Anterior cingulate cortex (tissue), 58 donors: ENCODE data around the gene TMEM214.
"Not testable (repeated sequence)": the region's sequence is repeated elsewhere in the genome, so short reads cannot be mapped to it uniquely, and the experiment has no call there.

ENCODE experiments used
- DNase-seq, 58 donors: peaks; one replicate each; lab custom pipeline; 2025; lab: John Stamatoyannopoulos, UW

Gene TMEM214

GRCh38 chr2:27060323-27060722 is 27.6 kb downstream of the TMEM214 start:
- no peak for DNase-seq

DNA sequence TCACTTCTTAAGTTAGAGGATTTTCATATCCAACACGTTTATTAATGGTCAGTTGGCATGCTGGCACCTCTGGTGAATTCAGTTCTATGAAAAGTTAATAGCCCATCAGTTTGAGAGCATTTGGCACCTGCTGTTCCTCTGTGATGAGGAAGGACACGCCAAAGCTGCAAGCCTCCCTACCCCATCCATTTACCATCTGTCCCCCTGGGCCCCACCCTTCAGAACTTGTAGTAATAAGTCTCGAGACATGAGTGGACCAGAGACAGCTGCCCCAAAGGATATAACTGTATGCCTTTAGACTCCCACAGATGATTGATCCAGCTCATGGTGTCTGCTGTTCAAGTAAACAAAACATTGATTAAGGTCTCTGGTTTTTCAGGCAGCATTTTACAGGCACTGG is 32.4 kb downstream of the TMEM214 start:
- no peak for DNase-seq

DNA sequence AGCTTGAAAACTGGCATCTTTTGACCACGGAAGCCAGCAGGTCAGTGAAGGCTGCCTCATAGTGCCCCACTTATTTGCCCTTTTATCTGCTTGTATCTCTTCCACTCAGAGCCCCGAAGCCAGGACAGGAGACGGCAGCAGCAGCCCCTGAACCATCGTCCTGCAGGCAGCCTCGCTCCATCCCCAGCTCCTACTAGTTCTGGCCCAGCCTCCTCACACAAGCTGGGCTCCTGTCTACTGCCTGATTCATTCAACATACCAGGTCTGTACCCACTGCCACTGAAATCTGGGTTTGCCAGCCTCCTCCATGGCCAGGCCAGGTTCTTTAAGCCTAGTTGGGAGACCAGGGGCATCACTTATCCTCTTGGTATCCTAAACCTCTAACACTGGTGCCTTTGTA is 34.6 kb downstream of the TMEM214 start:
- no peak for DNase-seq

DNA sequence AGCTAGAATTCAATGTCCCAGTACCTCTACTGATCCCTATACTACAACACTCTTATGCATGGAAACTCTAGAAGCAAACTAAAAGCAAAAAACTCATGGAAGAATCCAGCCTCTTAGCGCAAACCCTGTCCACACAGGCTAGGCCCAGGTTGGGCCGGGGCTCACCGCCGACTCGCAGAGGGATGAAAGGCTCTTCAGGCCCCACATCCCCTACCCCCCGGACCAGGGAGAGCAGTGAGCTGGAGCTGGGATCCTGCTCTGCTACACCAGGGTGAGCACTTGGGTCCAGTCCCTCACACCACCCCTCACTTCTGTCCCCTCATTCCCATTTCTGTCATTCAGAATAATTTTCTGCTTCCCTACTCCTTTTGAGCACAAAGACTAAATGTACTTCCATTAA is 36.7 kb downstream of the TMEM214 start:
- DNase-seq: no peak

DNA sequence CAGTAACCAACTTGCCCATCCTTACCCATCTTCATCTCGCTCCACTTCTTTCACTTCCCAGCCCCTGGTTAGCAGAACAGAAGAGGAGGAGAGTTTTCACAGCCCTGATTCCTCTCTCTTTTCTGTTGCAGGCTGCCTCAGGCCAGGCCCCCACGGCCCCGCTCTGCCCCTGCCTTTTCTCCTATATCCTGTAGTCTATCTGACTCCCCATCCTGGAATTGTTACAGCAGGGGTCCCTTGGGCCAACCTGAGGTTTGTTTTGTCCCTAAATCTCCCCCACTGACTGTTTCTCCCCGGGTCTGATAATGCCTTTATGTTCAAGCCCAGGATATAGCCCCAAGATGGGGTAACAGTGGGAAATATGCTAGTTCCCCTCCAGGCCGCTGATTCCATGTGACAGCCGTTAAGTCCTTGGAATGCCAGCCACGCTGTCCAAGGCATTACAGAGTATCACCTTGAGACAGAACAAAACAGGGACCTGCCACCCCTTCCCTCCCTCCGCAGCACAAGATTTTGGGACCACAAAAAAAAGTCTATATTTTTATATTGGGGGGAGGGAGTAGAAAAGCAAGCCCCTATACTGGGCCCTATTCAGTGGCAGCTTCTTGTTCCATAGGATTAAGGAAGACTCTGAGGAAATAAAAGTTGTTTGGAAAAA is 37.3 kb downstream of the TMEM214 start:
- no peak for DNase-seq

- DNase-seq: no peak
Observed at GRCh38 chr2:27070653-27071276, 38.0 kb downstream of the TMEM214 start.

DNA sequence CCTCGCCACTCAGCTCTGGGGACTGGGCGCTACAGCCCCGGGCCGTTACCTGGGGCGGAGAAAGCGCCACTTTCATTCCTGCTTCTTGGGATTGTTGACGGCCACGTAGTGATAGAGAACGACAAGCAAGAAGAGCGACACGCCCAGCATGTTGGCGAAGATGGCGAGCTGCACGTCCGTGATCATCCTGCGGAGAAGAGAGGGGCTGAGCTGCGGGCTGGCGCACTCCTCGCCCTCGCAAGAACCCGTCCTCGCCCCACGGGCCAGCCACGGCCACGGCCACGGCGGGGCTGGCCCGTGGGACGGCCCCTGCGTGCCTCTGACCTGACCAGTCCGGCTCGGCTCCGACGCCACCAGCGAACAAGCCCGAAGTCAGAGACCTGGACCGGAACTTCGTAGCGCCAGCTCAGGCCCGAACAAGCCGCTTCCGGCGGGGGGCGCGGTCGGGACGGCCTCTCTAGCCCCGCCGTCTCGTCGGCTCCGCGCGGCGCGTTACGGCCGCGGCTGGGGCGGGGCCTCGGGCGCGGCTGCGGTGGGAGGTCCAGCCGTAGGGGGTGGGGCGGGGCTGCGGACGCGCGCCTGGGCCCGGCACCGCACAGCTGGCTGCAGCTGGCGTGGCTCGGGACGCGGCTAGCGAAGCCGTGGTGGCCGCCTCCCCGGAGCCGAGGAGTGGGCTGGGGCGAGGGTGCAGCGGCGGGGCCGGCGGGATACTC is 38.7 kb downstream of the TMEM214 start, which contains the start of gene OST4:
Gene OST4 (minus strand): TSS at position 378 of the 713 bp plus-strand sequence.
- DNase-seq: peak; percentile 26 to 96 (median 92)

DNA sequence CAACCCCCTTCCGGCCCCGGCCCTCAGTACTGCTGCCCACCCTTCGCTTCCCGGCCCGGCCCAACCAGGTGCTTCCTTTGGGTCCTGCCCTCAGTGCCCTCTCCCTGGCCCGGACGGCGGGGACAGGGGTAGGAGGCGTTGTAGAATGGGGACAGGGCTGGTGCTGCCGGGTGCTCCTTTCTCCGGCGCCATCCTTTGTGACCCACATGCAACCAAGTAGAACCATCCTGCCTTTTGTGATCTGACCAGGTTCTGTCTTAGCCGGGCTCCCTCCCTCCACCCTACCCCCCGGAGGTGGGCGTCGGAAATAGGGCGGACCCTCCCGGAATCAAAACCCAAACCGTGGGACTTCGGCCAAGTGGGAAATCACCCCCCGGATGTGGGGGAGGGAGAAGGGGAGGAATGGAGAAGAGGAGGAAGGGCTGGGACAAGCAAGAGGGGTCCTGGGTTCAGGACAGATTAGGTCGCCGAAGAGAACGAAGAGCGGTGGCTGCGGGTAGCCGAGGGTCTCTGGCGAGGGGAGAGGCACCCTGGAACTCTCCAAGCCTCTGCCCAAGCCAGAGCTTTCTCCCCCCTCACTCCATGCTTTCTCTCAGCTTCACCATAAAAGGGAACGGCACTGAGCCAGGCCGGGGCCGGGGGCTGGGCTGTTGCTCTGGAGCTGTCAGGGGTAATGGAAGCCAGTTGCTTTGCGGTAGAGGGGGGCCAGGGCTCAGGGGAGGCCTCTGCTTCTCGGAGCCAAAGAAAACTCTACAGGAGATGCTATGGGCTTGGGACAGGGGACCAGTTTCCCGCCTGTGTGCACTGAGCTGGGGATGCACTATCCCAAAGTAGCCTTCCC is 39.4 kb downstream of the TMEM214 start:
- DNase-seq: peak in 32 of 58 donors; percentile 9 to 63 (median 39)

GRCh38 chr2:27072920-27073319 is 40.2 kb downstream of the TMEM214 start:
- DNase-seq: no peak

- no peak for DNase-seq
Observed at GRCh38 chr2:27073782-27074181, 41.0 kb downstream of the TMEM214 start.

DNA sequence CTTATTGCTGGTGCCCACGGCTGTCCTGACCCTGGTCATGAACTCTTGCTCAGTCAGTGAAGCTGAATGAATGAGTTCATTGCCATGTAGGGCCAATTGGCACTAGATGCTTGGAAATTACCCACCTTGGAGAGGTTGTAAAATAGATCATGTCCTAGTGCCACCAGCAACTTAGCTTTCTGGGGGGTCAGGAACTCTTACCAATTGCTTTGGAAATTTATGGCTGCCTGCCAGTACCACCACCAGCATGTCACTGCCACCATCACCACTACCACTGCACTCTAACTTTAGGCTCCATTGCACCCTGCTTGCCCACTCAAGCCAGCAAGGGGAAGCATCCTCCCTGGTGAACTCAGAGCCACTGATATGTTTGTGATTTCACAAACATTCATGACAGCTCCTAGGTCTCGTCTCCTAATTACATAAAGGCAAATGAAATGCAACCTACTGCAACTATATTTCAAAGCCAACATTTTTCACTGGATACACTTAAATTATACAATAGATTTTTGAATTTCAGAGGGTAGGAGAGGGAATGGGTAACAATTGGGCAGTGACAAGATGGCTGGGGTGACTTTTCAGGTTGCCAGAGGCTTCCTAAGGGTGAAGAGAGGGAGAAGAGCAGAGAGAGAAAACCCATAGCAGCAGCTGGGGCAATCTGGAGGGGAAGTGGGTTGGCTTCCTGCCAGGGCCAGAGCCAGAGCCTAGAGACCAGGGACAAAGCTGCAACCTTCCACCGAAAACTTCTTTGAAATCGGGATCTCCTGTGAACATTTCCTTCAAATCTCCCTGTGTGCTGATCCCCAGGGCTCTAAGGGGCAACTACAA is 42.2 kb downstream of the TMEM214 start:
- DNase-seq: peak in 4 of 58 donors; percentile 6 to 19 (median 13)

DNA sequence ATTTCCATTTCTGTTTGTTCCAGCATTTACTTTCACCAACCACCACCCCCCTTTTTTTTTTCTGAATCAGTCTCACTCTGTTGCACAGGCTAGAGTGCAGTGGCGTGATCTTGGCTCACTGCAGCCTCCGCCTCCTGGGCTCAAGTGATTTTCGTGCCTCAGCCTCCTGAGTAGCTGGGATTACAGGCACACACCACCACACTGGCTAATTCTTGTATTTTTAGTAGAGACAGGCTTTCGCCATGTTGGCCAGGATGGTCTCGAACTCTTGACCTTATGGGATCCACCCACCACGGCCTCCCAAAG is 42.8 kb downstream of the TMEM214 start:
- DNase-seq: not testable (repeated sequence)

DNA sequence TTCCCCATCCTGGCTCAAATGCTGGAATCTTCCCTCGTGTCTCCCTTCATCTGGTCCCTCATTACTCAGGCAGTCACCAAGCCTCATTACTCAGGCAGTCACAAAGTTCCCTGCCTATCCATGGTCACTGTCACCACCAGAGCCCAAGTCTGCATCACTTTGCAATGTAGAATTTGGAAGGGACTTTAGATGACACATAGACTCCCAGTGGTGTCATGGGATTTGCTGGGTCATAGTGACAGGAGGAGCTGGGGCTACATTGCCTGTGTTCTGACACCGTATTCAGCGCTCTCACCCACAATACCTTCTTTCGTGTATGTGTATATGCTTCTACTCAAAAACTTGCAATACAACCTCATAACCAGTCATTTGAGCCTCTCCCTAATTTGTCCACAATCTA is 43.6 kb downstream of the TMEM214 start:
- DNase-seq: no peak

DNA sequence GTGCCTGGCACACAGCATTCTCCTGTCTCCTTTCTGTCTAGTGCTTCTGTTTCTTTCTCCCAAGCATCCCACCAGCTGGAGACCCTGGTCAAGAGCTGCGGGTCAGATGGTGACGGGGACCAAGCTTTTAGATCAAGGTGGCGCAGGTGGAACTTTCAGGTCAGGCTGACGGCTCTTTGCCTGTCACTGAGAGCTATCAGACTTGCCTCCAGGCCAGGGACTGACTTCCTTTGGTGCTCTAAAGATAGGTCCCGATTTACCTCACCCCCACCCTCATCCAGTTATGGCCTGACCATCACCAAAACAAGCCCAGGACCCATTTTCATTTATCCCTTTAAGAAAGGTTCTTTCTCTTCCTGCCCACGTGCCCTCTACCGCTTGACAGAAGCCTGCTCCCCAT is 44.5 kb downstream of the TMEM214 start:
- DNase-seq: no peak

DNA sequence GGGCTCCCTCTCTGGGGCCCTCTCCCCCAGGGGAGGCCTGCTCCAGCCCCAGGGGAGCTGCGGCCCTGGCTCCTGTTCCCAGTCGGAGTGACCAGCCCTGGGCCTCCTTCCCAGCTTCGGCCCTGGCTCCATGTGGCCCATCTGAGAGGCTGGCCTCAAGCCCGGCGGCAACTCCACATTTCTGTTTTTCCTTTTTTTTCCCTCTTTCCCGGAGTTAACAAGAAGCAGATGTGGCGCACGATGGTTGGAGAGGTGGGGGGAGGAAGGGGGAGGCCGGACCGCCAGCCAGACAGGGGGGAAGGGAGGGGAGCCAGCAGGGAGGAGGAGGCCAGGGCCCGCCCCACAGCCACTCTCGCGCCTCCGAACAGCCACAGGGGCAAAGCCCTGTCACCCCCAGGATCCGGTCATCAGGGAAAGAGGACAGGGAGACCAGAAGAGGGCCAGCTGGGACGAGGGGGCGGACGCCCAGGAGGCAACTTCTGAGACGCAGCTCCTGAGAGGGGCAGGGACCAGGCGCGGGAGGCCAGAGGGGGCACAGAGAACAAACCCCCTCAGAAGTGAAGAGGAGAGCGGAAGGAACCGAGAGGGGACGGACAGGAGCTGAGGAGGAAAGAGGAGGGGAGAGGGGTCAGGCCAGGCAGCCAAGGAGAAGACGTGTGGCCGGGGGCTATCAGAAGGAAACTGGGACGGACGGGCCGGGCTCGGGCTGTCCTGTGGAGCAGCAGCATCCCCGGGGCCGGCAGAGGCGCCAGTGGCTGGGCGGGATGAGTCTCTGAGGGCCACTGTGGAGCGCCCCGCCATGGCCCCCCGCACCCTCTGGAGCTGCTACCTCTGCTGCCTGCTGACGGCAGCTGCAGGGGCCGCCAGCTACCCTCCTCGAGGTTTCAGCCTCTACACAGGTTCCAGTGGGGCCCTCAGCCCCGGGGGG is 45.8 kb downstream of the TMEM214 start, which contains the start of gene EMILIN1:
Gene EMILIN1 (plus strand): TSS at position 349 of the 928 bp plus-strand sequence. CDS start 451 bp downstream, at position 800.
- DNase-seq: peak in 53 of 58 donors; percentile 14 to 84 (median 51)

GRCh38 chr2:27079233-27080139 is 46.7 kb downstream of the TMEM214 start:
- DNase-seq: no peak

- DNase-seq: no peak
Observed at GRCh38 chr2:27080140-27080469, 47.3 kb downstream of the TMEM214 start.

DNA sequence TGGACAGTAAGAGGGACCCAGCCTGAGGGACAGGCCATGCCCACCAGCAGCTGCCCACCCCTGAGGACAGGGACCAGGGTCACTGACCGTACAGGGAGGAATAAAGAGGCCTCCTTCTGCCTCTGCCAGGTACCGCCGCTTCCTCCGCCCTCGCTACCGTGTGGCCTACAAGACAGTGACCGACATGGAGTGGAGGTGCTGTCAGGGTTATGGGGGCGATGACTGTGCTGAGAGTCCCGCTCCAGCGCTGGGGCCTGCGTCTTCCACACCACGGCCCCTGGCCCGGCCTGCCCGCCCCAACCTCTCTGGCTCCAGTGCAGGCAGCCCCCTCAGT is 47.8 kb downstream of the TMEM214 start:
- DNase-seq: no peak
